HEK293 (cell line): ENCODE measurements around the gene CFAP119.
A peak's percentile ranks its signal among the peaks of the same experiment; 100 is the strongest.

Experiments
- BCL6B ChIP-seq: fragments of 450-650 bp; formaldehyde crosslinking; IDR thresholded peaks from 2 replicates; pipeline ENCODE4 v1.5.1; 2017; ENCODE audit warnings: missing biosample characterization, missing genetic modification characterization
- ELK4 ChIP-seq: IDR thresholded peaks from 2 replicates; pipeline ENCODE4 v1.6.1; 2011; ENCODE audit warnings: mild to moderate bottlenecking, low read depth, low read length, borderline replicate concordance
- HOXA7 ChIP-seq: sonication (generic); formaldehyde crosslinking; IDR thresholded peaks from 2 replicates; pipeline ENCODE4 v1.8.1; 2022; ENCODE audit warnings: missing genetic modification reagents, borderline replicate concordance
- PRDM6 ChIP-seq: fragments of 450-650 bp; formaldehyde crosslinking; IDR thresholded peaks from 2 replicates; pipeline ENCODE4 v1.5.1; 2017; ENCODE audit warnings: missing biosample characterization, missing genetic modification characterization
- REST ChIP-seq: fragments of 450-650 bp; formaldehyde crosslinking; IDR thresholded peaks from 2 replicates; pipeline ENCODE4 v1.5.1; 2016; ENCODE audit warnings: missing biosample characterization, missing genetic modification characterization
- SCRT1 ChIP-seq: fragments of 450-650 bp; formaldehyde crosslinking; IDR thresholded peaks from 2 replicates; pipeline ENCODE4 v1.5.1; 2016; ENCODE audit warnings: missing biosample characterization, missing genetic modification characterization, borderline replicate concordance
- TSHZ1 ChIP-seq: fragments of 450-650 bp; formaldehyde crosslinking; IDR thresholded peaks from 2 replicates; pipeline ENCODE4 v1.5.1; 2016; ENCODE audit warnings: missing biosample characterization, missing genetic modification characterization, borderline replicate concordance
- ZBTB21 ChIP-seq: fragments of 450-650 bp; formaldehyde crosslinking; IDR thresholded peaks from 2 replicates; pipeline ENCODE4 v1.5.1; 2017; ENCODE audit warnings: missing biosample characterization, missing genetic modification characterization
- ZIC2 ChIP-seq: fragments of 450-650 bp; formaldehyde crosslinking; IDR thresholded peaks from 2 replicates; pipeline ENCODE4 v1.5.1; 2016; ENCODE audit warnings: missing biosample characterization, missing genetic modification characterization
- ZNF10 ChIP-seq: fragments of 450-650 bp; formaldehyde crosslinking; IDR thresholded peaks from 2 replicates; pipeline ENCODE4 v1.5.1; 2017; ENCODE audit warnings: missing biosample characterization, missing genetic modification characterization
- ZNF140 ChIP-seq: fragments of 450-650 bp; formaldehyde crosslinking; IDR thresholded peaks from 2 replicates; pipeline ENCODE4 v1.5.1; 2016; ENCODE audit warnings: missing biosample characterization, missing genetic modification characterization
- ZNF19 ChIP-seq: fragments of 450-650 bp; formaldehyde crosslinking; IDR thresholded peaks from 2 replicates; pipeline ENCODE4; 2016; ENCODE audit warnings: missing biosample characterization, missing genetic modification characterization, low read depth
- ZNF214 ChIP-seq: fragments of 450-650 bp; formaldehyde crosslinking; IDR thresholded peaks from 2 replicates; pipeline ENCODE4 v1.5.1; 2017; ENCODE audit warnings: missing biosample characterization, mild to moderate bottlenecking, missing genetic modification characterization, borderline replicate concordance
- ZNF239 ChIP-seq: fragments of 450-650 bp; formaldehyde crosslinking; IDR thresholded peaks from 2 replicates; pipeline ENCODE4 v1.5.1; 2016; ENCODE audit warnings: missing biosample characterization, missing genetic modification characterization
- ZNF274 ChIP-seq, 2 experiments: fragments of 200-500 bp in 1 of 2; fragments of 450-650 bp in 1 of 2; sonication (Bioruptor generic) in 1 of 2; formaldehyde crosslinking in 1 of 2; IDR thresholded peaks; 2 replicates each; pipeline versions ENCODE4 v1.5.1 to v1.6.1; 2014 to 2016; ENCODE audit warnings: borderline replicate concordance in 1 of 2, inconsistent platforms in 1 of 2, low read length in 1 of 2, missing biosample characterization in 1 of 2, missing genetic modification characterization in 1 of 2
- ZNF324 ChIP-seq: fragments of 450-650 bp; formaldehyde crosslinking; IDR thresholded peaks from 2 replicates; pipeline ENCODE4 v1.5.1; 2016; ENCODE audit warnings: missing biosample characterization, missing genetic modification characterization
- ZNF335 ChIP-seq: fragments of 450-650 bp; formaldehyde crosslinking; conservative IDR thresholded peaks from 2 replicates; pipeline ENCODE4 v1.5.1; 2016; ENCODE audit warnings: missing biosample characterization, missing genetic modification characterization
- ZNF404 ChIP-seq: fragments of 450-650 bp; formaldehyde crosslinking; IDR thresholded peaks from 2 replicates; pipeline ENCODE4 v1.5.1; 2017; ENCODE audit warnings: missing biosample characterization, missing genetic modification characterization
- ZNF501 ChIP-seq: fragments of 450-650 bp; formaldehyde crosslinking; IDR thresholded peaks from 2 replicates; pipeline ENCODE4 v1.5.1; 2016; ENCODE audit warnings: missing biosample characterization, missing genetic modification characterization
- ZNF558 ChIP-seq: fragments of 450-650 bp; formaldehyde crosslinking; IDR thresholded peaks from 2 replicates; pipeline ENCODE4 v1.5.1; 2016; ENCODE audit warnings: missing biosample characterization, missing genetic modification characterization
- ZNF560 ChIP-seq: fragments of 450-650 bp; formaldehyde crosslinking; IDR thresholded peaks from 2 replicates; pipeline ENCODE4 v1.5.1; 2017; ENCODE audit warnings: missing biosample characterization, missing genetic modification characterization, borderline replicate concordance
- ZNF571 ChIP-seq: fragments of 450-650 bp; formaldehyde crosslinking; IDR thresholded peaks from 2 replicates; pipeline ENCODE4 v1.5.0; 2017; ENCODE audit warnings: missing biosample characterization, missing genetic modification characterization
- ZNF626 ChIP-seq: fragments of 450-650 bp; sonication (Bioruptor Pico); formaldehyde crosslinking; IDR thresholded peaks from 2 replicates; pipeline ENCODE4 v1.5.1; 2018; ENCODE audit warnings: missing biosample characterization, missing genetic modification characterization, inconsistent platforms
- ZNF664 ChIP-seq: fragments of 450-650 bp; formaldehyde crosslinking; IDR thresholded peaks from 2 replicates; pipeline ENCODE4 v1.5.1; 2016; ENCODE audit warnings: missing biosample characterization, missing genetic modification characterization
- ZNF785 ChIP-seq: fragments of 450-650 bp; formaldehyde crosslinking; IDR thresholded peaks from 2 replicates; pipeline ENCODE4 v1.5.1; 2016; ENCODE audit warnings: missing biosample characterization, missing genetic modification characterization
- ZSCAN5A ChIP-seq: fragments of 450-650 bp; formaldehyde crosslinking; IDR thresholded peaks from 2 replicates; pipeline ENCODE4 v1.5.1; 2016; ENCODE audit warnings: missing biosample characterization, missing genetic modification characterization

The CFAP119 gene

GRCh38 chr16:30805370-30806169 is 43.7 kb upstream of the CFAP119 start (continued):
- TF ChIP-seq TSHZ1 (tag by site-specific recombination) (no peak; the same call in 1 of the 2 replicates), ZNF19 (tag by site-specific recombination) (no peak), PRDM6 (tag by site-specific recombination) (no peak), ZNF214 (tag by site-specific recombination) (no peak), ELK4 (peak; percentile 75; the same call in 1 of the 2 replicates), ZNF335 (tag by site-specific recombination) (peak; percentile 100), SCRT1 (tag by site-specific recombination) (peak; percentile 81), ZNF404 (no peak), ZNF324 (tag by site-specific recombination) (peak; percentile 92), ZNF140 (tag by site-specific recombination) (no peak), ZNF664 (tag by site-specific recombination) (no peak), ZNF560 (tag by site-specific recombination) (no peak), ZNF571 (tag by site-specific recombination) (no peak), ZNF10 (no peak), ZNF274 (IDR thresholded peaks at IDR 0.05; ENCODE audit: low read length) (no peak), ZNF274 (tag by site-specific recombination; IDR thresholded peaks at IDR 0.05; ENCODE audit: borderline replicate concordance) (no peak), ZNF558 (tag by site-specific recombination) (no peak), ZNF501 (peak; percentile 93), BCL6B (no peak), ZNF239 (tag by site-specific recombination) (no peak), ZBTB21 (tag by site-specific recombination) (peak; percentile 52; the same call in 1 of the 2 replicates), ZIC2 (tag by site-specific recombination) (peak; percentile 77), ZNF626 (tag by site-specific recombination) (no peak), REST (tag by site-specific recombination) (peak; percentile 65), ZNF785 (tag by site-specific recombination) (no peak), ZSCAN5A (tag by site-specific recombination) (peak; percentile 94; the same call in 1 of the 2 replicates), HOXA7 (CRISPR knock-in tag) (no peak)
